ENCODE results near the gene LRRC27. TPM values are rescaled to one million over a fixed set of nuclear protein-coding genes. Genes with fewer than 3 reads are reported as not detected.

LRRC27 gene
- total RNA-seq, 1 experiment from 2014 or later: 4.1 TPM

- no peak overlapping the region for H2AFZ ChIP-seq (ENCODE audit: low read depth, low read length, poor library complexity, severe bottlenecking)
- BruUV-seq (replicated peaks): no TSS peak
- ATAC-seq: no peak
- H4K20me1 ChIP-seq (ENCODE audit: insufficient read depth): no peaks in the 10 kb centered on the region
- no peak for DNase-seq (ENCODE audit: low read depth, low spot score)
- no peaks in the 10 kb centered on the region for H3K27me3 ChIP-seq (ENCODE audit: insufficient read depth, low read length)
- TF ChIP-seq MAX (IDR thresholded peaks at IDR 0.05): no peak
- TF ChIP-seq JUND (IDR thresholded peaks at IDR 0.05): no peak
- no peak for TF ChIP-seq SP1 (IDR thresholded peaks at IDR 0.05; ENCODE audit: low read depth)
- no peak for TF ChIP-seq YY1 (IDR thresholded peaks at IDR 0.05; ENCODE audit: extremely low read depth, insufficient replicate concordance, low read depth, low read length)
- TF ChIP-seq CEBPB (IDR thresholded peaks at IDR 0.05; ENCODE audit: low read depth): no peak
- TF ChIP-seq TCF7L2 (IDR thresholded peaks at IDR 0.05; ENCODE audit: borderline replicate concordance, extremely low read depth, insufficient read depth, insufficient read length): no peak
- H3K79me2 ChIP-seq (ENCODE audit: insufficient read depth, low read length): peaks cover 11% of the 10 kb centered on the region
- H3K4me1 ChIP-seq (ENCODE audit: control insufficient read depth in 1 of 2, insufficient read depth in 2 of 2, low read length in 2 of 2): peaks cover 6 to 13% of the 10 kb centered on the region in 2 experiments; a peak in 2 of 4 replicates
- H3K9me2 ChIP-seq (ENCODE audit: insufficient read depth): no peaks in the 10 kb centered on the region
- ChIA-PET CTCF (no interaction called here), POLR2A (no interaction called here), RAD21 (ENCODE audit: low non-redundant PET in 1 of 2, low total read pairs in 2 of 2, uncharacterized antibody in 2 of 2, unreplicated experiment in 2 of 2) (no interaction called here)
- no peaks in the 10 kb centered on the region for H3K9me3 ChIP-seq (ENCODE audit: control insufficient read depth in 1 of 2, insufficient read depth in 1 of 2, low read depth in 1 of 2, low read length in 2 of 2)
- H3K36me3 ChIP-seq (ENCODE audit: control insufficient read depth in 1 of 2, insufficient read depth in 2 of 2, low read length in 2 of 2): no peaks in the 10 kb centered on the region
- no peak overlapping the region for H3K27ac ChIP-seq (ENCODE audit: low read depth, low read length)
- intact Hi-C loops (cut with micrococcal nuclease): no loop called here
- H3K9ac ChIP-seq (ENCODE audit: low read length): no peak overlapping the region
- H3K4me2 ChIP-seq (ENCODE audit: low read length): no peak overlapping the region
- no peak overlapping the region for H3K4me3 ChIP-seq (replicated peaks in 1 of 2; ENCODE audit: low read depth in 1 of 2, low read length in 2 of 2)
These were observed 3.4 kb downstream of the LRRC27 start for GRCh38 chr10:132335189-132336063.

GRCh38 chr10:132336064-132336746 is 4.2 kb downstream of the LRRC27 start:
- Histone ChIP-seq H3K4me2 (ENCODE audit: low read length) (no peak overlapping the region), H2AFZ (ENCODE audit: low read depth, low read length, poor library complexity, severe bottlenecking) (no peak overlapping the region), H3K4me1 (ENCODE audit: control insufficient read depth in 1 of 2, insufficient read depth in 2 of 2, low read length in 2 of 2) (peaks cover 6 to 11% of the 10 kb centered on the region in 2 experiments; a peak in 2 of 4 replicates), H3K9me2 (ENCODE audit: insufficient read depth) (no peaks in the 10 kb centered on the region), H3K27me3 (ENCODE audit: insufficient read depth, low read length) (no peaks in the 10 kb centered on the region), H3K27ac (ENCODE audit: low read depth, low read length) (no peak overlapping the region), H3K4me3 (replicated peaks in 1 of 2; ENCODE audit: low read depth in 1 of 2, low read length in 2 of 2) (no peak overlapping the region), H4K20me1 (ENCODE audit: insufficient read depth) (no peaks in the 10 kb centered on the region), H3K9ac (ENCODE audit: low read length) (no peak overlapping the region), H3K79me2 (ENCODE audit: insufficient read depth, low read length) (peaks cover 3% of the 10 kb centered on the region), H3K36me3 (ENCODE audit: control insufficient read depth in 1 of 2, insufficient read depth in 2 of 2, low read length in 2 of 2) (no peaks in the 10 kb centered on the region), H3K9me3 (ENCODE audit: control insufficient read depth in 1 of 2, insufficient read depth in 1 of 2, low read depth in 1 of 2, low read length in 2 of 2) (no peaks in the 10 kb centered on the region)
- DNase-seq (ENCODE audit: low read depth, low spot score) (no peak), ATAC-seq (no peak)
- intact Hi-C loops (cut with micrococcal nuclease): no loop called here
- CTCF ChIA-PET: no interaction called here
- TF ChIP-seq SP1 (IDR thresholded peaks at IDR 0.05; ENCODE audit: low read depth): no peak
- no peak for TF ChIP-seq ZFX (IDR thresholded peaks at IDR 0.05)
- no peak for TF ChIP-seq CBX3 (IDR thresholded peaks at IDR 0.05; ENCODE audit: low read depth)
- no peak for TF ChIP-seq POLR2A (IDR thresholded peaks at IDR 0.05; ENCODE audit: borderline replicate concordance, extremely low read depth, insufficient read depth, insufficient read length)
- no peak for TF ChIP-seq EGR1 (IDR thresholded peaks at IDR 0.05; ENCODE audit: low read depth)
- TF ChIP-seq SRF (IDR thresholded peaks at IDR 0.05; ENCODE audit: low read depth): no peak
- TF ChIP-seq CEBPB (IDR thresholded peaks at IDR 0.05; ENCODE audit: low read depth): no peak
- RAD21 ChIA-PET (ENCODE audit: low non-redundant PET in 1 of 2, low total read pairs in 2 of 2, uncharacterized antibody in 2 of 2, unreplicated experiment in 2 of 2): no interaction called here
- POLR2A ChIA-PET: no interaction called here
- no TSS peak for BruUV-seq (replicated peaks)
